Measurements from ENCODE around the gene AGBL4. TPM values are rescaled to one million over a fixed set of nuclear protein-coding genes. Genes with fewer than 3 reads are reported as not detected.

AGBL4 gene
- total RNA-seq, 1 experiment from 2014 or later = not detected

DNA sequence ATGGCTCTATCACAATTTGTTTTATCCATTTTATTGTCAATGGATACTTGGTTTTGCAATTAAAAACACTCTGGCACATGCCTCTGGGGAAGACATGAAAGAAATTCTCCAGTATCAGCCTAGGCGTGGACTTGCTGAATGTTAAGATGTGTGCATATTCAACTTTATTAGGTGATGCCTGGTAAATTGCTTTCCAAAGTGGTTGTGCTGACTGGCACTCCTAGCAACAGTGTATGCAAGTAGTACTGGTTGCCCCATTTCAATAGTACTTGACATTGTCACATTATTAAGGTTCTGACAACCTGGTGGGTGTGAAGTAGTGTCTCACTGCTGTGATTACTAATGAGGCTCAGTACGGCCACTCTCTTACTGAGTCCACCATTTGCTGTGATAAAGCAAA is 1295.2 kb downstream of the AGBL4 start (continued):
- TF ChIP-seq, protein P1, sequence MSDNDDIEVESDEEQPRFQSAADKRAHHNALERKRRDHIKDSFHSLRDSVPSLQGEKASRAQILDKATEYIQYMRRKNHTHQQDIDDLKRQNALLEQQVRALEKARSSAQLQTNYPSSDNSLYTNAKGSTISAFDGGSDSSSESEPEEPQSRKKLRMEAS (IDR thresholded peaks at IDR 0.05) = no peak
- TF ChIP-seq YY1 (IDR thresholded peaks at IDR 0.05; ENCODE audit: extremely low read depth, insufficient replicate concordance, low read depth, low read length) = no peak
- TF ChIP-seq, protein P2, sequence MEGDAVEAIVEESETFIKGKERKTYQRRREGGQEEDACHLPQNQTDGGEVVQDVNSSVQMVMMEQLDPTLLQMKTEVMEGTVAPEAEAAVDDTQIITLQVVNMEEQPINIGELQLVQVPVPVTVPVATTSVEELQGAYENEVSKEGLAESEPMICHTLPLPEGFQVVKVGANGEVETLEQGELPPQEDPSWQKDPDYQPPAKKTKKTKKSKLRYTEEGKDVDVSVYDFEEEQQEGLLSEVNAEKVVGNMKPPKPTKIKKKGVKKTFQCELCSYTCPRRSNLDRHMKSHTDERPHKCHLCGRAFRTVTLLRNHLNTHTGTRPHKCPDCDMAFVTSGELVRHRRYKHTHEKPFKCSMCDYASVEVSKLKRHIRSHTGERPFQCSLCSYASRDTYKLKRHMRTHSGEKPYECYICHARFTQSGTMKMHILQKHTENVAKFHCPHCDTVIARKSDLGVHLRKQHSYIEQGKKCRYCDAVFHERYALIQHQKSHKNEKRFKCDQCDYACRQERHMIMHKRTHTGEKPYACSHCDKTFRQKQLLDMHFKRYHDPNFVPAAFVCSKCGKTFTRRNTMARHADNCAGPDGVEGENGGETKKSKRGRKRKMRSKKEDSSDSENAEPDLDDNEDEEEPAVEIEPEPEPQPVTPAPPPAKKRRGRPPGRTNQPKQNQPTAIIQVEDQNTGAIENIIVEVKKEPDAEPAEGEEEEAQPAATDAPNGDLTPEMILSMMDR (IDR thresholded peaks at IDR 0.05 in 2 of 3, conservative IDR thresholded peaks at IDR 0.05 in 1 of 3; ENCODE audit: borderline replicate concordance in 1 of 3, insufficient read depth in 1 of 3, low read depth in 2 of 3, low read length in 2 of 3) = no peak
- no peak for TF ChIP-seq FOSL1 (IDR thresholded peaks at IDR 0.05; ENCODE audit: low read depth)
- TF ChIP-seq SIN3A (IDR thresholded peaks at IDR 0.05; ENCODE audit: low read depth) = no peak

DNA sequence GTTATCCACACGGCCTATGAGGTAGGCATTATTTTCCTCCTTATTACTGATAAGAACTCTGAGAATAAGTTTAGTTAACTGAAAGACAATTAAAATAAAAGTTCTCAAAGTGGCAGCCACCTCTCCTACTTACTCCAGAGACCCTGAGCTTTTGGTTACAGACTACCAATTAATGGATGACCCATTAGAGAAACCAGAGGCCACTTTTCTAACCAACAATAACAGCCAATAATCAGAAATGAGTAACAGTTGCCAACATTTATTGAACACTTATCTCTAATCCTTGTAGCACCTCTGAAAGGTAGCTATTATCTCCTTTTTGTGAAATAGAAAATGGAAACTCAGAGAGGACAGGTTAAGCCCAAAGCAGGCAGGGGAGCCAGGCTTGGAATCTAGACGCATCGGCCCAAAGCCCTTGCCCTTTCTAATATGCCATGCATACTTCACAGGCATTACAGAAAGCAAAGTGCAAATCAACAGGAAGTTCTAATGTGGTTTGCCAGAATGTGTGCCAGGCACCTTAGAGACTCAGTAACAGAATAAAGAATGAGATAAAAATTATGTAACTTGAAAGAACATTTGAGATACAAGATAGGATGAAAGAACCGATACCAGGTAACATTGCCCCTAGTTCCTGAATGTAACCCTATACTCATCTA is 1297.1 kb downstream of the AGBL4 start:
- Histone ChIP-seq H3K4me1 (ENCODE audit: control insufficient read depth in 1 of 2, insufficient read depth in 2 of 2, low read length in 2 of 2) (no peaks in the 10 kb centered on the region), H3K4me3 (replicated peaks in 1 of 2; ENCODE audit: low read depth in 1 of 2, low read length in 2 of 2) (no peak overlapping the region), H3K27ac (ENCODE audit: low read depth, low read length) (no peak overlapping the region), H2AFZ (ENCODE audit: low read depth, low read length, poor library complexity, severe bottlenecking) (no peak overlapping the region), H3K9me2 (ENCODE audit: insufficient read depth) (no peaks in the 10 kb centered on the region), H3K79me2 (ENCODE audit: insufficient read depth, low read length) (no peaks in the 10 kb centered on the region), H4K20me1 (ENCODE audit: insufficient read depth) (no peaks in the 10 kb centered on the region), H3K4me2 (ENCODE audit: low read length) (no peak overlapping the region), H3K9ac (ENCODE audit: low read length) (no peak overlapping the region), H3K27me3 (ENCODE audit: insufficient read depth, low read length) (peaks cover 48% of the 10 kb centered on the region; the same call in 1 of the 2 replicates), H3K9me3 (ENCODE audit: control insufficient read depth in 1 of 2, insufficient read depth in 1 of 2, low read depth in 1 of 2, low read length in 2 of 2) (no peaks in the 10 kb centered on the region), H3K36me3 (ENCODE audit: control insufficient read depth in 1 of 2, insufficient read depth in 2 of 2, low read length in 2 of 2) (no peaks in the 10 kb centered on the region)
- ChIA-PET CTCF (no interaction called here), POLR2A (no interaction called here), RAD21 (ENCODE audit: low non-redundant PET in 1 of 2, low total read pairs in 2 of 2, uncharacterized antibody in 2 of 2, unreplicated experiment in 2 of 2) (no interaction called here)
- no peak for ATAC-seq
- BruUV-seq (replicated peaks) = no TSS peak
- DNase-seq (ENCODE audit: low read depth, low spot score) = no peak
- TF ChIP-seq, protein P3, sequence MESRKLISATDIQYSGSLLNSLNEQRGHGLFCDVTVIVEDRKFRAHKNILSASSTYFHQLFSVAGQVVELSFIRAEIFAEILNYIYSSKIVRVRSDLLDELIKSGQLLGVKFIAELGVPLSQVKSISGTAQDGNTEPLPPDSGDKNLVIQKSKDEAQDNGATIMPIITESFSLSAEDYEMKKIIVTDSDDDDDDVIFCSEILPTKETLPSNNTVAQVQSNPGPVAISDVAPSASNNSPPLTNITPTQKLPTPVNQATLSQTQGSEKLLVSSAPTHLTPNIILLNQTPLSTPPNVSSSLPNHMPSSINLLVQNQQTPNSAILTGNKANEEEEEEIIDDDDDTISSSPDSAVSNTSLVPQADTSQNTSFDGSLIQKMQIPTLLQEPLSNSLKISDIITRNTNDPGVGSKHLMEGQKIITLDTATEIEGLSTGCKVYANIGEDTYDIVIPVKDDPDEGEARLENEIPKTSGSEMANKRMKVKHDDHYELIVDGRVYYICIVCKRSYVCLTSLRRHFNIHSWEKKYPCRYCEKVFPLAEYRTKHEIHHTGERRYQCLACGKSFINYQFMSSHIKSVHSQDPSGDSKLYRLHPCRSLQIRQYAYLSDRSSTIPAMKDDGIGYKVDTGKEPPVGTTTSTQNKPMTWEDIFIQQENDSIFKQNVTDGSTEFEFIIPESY (IDR thresholded peaks at IDR 0.05; ENCODE audit: extremely low read depth, insufficient replicate concordance, low read length) = no peak
- TF ChIP-seq CEBPB (IDR thresholded peaks at IDR 0.05; ENCODE audit: low read depth) = no peak
- no peak for TF ChIP-seq ZNF274 (IDR thresholded peaks at IDR 0.05; ENCODE audit: low read depth, low read length)
- TF ChIP-seq, protein P4, sequence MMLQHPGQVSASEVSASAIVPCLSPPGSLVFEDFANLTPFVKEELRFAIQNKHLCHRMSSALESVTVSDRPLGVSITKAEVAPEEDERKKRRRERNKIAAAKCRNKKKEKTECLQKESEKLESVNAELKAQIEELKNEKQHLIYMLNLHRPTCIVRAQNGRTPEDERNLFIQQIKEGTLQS (IDR thresholded peaks at IDR 0.05) = no peak
- TF ChIP-seq SRF (IDR thresholded peaks at IDR 0.05; ENCODE audit: low read depth) = no peak
- no peak for TF ChIP-seq ELF1 (IDR thresholded peaks at IDR 0.05; ENCODE audit: borderline replicate concordance, low read depth)
- TF ChIP-seq CBX3 (IDR thresholded peaks at IDR 0.05; ENCODE audit: low read depth) = no peak
- TF ChIP-seq POLR2AphosphoS5 (IDR thresholded peaks at IDR 0.05; ENCODE audit: low read depth, low read length) = no peak
- no peak for TF ChIP-seq TCF7L2 (IDR thresholded peaks at IDR 0.05; ENCODE audit: borderline replicate concordance, extremely low read depth, insufficient read depth, insufficient read length)
- TF ChIP-seq EGR1 (IDR thresholded peaks at IDR 0.05; ENCODE audit: low read depth) = no peak
- no peak for TF ChIP-seq SIN3A (IDR thresholded peaks at IDR 0.05; ENCODE audit: low read depth)
- TF ChIP-seq ZFX (IDR thresholded peaks at IDR 0.05) = no peak
- intact Hi-C loops (cut with micrococcal nuclease) = no loop called here

Measured in HCT116 (cell line).